ENCODE data around the gene RNF13.
"Not testable (repeated sequence)": the region's sequence is repeated elsewhere in the genome, so short reads cannot be mapped to it uniquely, and the experiment has no call there.

The RNF13 gene

GRCh38 chr3:149894205-149894604, 81.2 kb downstream of the RNF13 start:
- no peak for FAIRE-seq
- no peak for DNase-seq (ENCODE audit: low spot score)

- DNase-seq (ENCODE audit: low spot score) = no peak
- peak; percentile 30 for FAIRE-seq
Observed at GRCh38 chr3:149895339-149895738, 82.3 kb downstream of the RNF13 start.

- FAIRE-seq (no peak), DNase-seq (ENCODE audit: low spot score) (no peak)
Observed at GRCh38 chr3:149895769-149896168, 82.8 kb downstream of the RNF13 start.

- DNase-seq (ENCODE audit: low spot score) = no peak
- no peak for FAIRE-seq
Observed at GRCh38 chr3:149898771-149899170, 85.8 kb downstream of the RNF13 start.

GRCh38 chr3:149900322-149900721, 87.3 kb downstream of the RNF13 start:
- no peak for FAIRE-seq
- DNase-seq (ENCODE audit: low spot score) = no peak

- DNase-seq (ENCODE audit: low spot score) (no peak), FAIRE-seq (no peak)
Observed at GRCh38 chr3:149901770-149902169, 88.8 kb downstream of the RNF13 start.

- FAIRE-seq = no peak
Observed at GRCh38 chr3:149902498-149903139, 89.6 kb downstream of the RNF13 start.

GRCh38 chr3:149906036-149906435, 93.0 kb downstream of the RNF13 start:
- FAIRE-seq = no peak
- DNase-seq (ENCODE audit: low spot score) = no peak

More at GRCh38 chr3:149902498-149903139, 89.6 kb downstream of the RNF13 start:
- no peak for DNase-seq (ENCODE audit: low spot score)

GRCh38 chr3:149908424-149908957, 95.5 kb downstream of the RNF13 start:
- no peak for DNase-seq (ENCODE audit: low spot score)
- FAIRE-seq = no peak

- DNase-seq (ENCODE audit: low spot score) (no peak), FAIRE-seq (no peak)
Observed at GRCh38 chr3:149909923-149910322, 96.9 kb downstream of the RNF13 start.

GRCh38 chr3:149917124-149917667, 104.2 kb downstream of the RNF13 start:
- FAIRE-seq (no peak), DNase-seq (ENCODE audit: low spot score) (no peak)

GRCh38 chr3:149919509-149919908, 106.5 kb downstream of the RNF13 start:
- FAIRE-seq = no peak

GRCh38 chr3:149920119-149920518, 107.1 kb downstream of the RNF13 start:
- FAIRE-seq (no peak), DNase-seq (ENCODE audit: low spot score) (no peak)

More at GRCh38 chr3:149919509-149919908, 106.5 kb downstream of the RNF13 start:
- no peak for DNase-seq (ENCODE audit: low spot score)

- FAIRE-seq = no peak
- DNase-seq (ENCODE audit: low spot score) = no peak
Observed at GRCh38 chr3:149933008-149933407, 120.0 kb downstream of the RNF13 start.

- FAIRE-seq = no peak
Observed at GRCh38 chr3:149933858-149934257, 120.8 kb downstream of the RNF13 start.

GRCh38 chr3:149934524-149934923, 121.5 kb downstream of the RNF13 start:
- FAIRE-seq = no peak
- no peak for DNase-seq (ENCODE audit: low spot score)

More at GRCh38 chr3:149933858-149934257, 120.8 kb downstream of the RNF13 start:
- DNase-seq (ENCODE audit: low spot score) = no peak

GRCh38 chr3:149936812-149937230, 123.8 kb downstream of the RNF13 start:
- no peak for FAIRE-seq
- DNase-seq (ENCODE audit: low spot score) = peak; percentile 34

- not testable (repeated sequence) for FAIRE-seq; DNase-seq (ENCODE audit: low spot score)
Observed at GRCh38 chr3:149938392-149939055, 125.5 kb downstream of the RNF13 start.

GRCh38 chr3:149941186-149941585, 128.2 kb downstream of the RNF13 start:
- DNase-seq (ENCODE audit: low spot score) (no peak), FAIRE-seq (no peak)

GRCh38 chr3:149941946-149942345, 128.9 kb downstream of the RNF13 start:
- DNase-seq (ENCODE audit: low spot score) = no peak
- FAIRE-seq = no peak

- FAIRE-seq (no peak), DNase-seq (ENCODE audit: low spot score) (no peak)
Observed at GRCh38 chr3:149942409-149942808, 129.4 kb downstream of the RNF13 start.

GRCh38 chr3:149943966-149944365, 131.0 kb downstream of the RNF13 start:
- FAIRE-seq = not testable (repeated sequence)

More at GRCh38 chr3:149943966-149944365, 131.0 kb downstream of the RNF13 start:
- DNase-seq (ENCODE audit: low spot score) = not testable (repeated sequence)
